GM18909 (cell line): ENCODE data around the gene SPINK4.

ENCODE experiments used
- ATAC-seq: cut with Tn5 transposase; IDR thresholded peaks from one replicate; pipeline ENCODE4 v1.9.1; 2021; ENCODE audit warnings: mild to moderate bottlenecking; ENCODE audit not compliant: unreplicated experiment, poor library complexity

SPINK4 gene

GRCh38 chr9:33239921-33240320 is at the start of gene SPINK4:
TSS of gene SPINK4 (plus strand) at chr9:33240167. CDS start at chr9:33240209, 42 bp downstream.
- no peak for ATAC-seq

GRCh38 chr9:33192493-33193255 is 47.3 kb upstream of the SPINK4 start:
- no peak for ATAC-seq

GRCh38 chr9:33193818-33194217 is 46.1 kb upstream of the SPINK4 start:
- ATAC-seq = no peak

- no peak for ATAC-seq
These were observed 43.2 kb upstream of the SPINK4 start for GRCh38 chr9:33196736-33197135.

GRCh38 chr9:33197279-33198152 is 42.5 kb upstream of the SPINK4 start:
- no peak for ATAC-seq

- ATAC-seq = no peak
These were observed 41.8 kb upstream of the SPINK4 start for GRCh38 chr9:33198165-33198564.

- ATAC-seq = peak; percentile 55
These were observed 37.9 kb upstream of the SPINK4 start for GRCh38 chr9:33202018-33202417.

- peak; percentile 99 for ATAC-seq
These were observed 37.3 kb upstream of the SPINK4 start for GRCh38 chr9:33202552-33203201.

- no peak for ATAC-seq
These were observed 30.6 kb upstream of the SPINK4 start for GRCh38 chr9:33209394-33209793.

GRCh38 chr9:33210006-33210715 is 29.8 kb upstream of the SPINK4 start:
- no peak for ATAC-seq

GRCh38 chr9:33211695-33212393 is 28.1 kb upstream of the SPINK4 start:
- no peak for ATAC-seq

- no peak for ATAC-seq
These were observed 19.0 kb upstream of the SPINK4 start for GRCh38 chr9:33220681-33221567.

GRCh38 chr9:33221568-33221884 is 18.4 kb upstream of the SPINK4 start:
- ATAC-seq = no peak

- ATAC-seq = no peak
These were observed 17.9 kb upstream of the SPINK4 start for GRCh38 chr9:33222031-33222430.

GRCh38 chr9:33223696-33224095 is 16.3 kb upstream of the SPINK4 start:
- ATAC-seq = no peak

- peak; percentile 34 for ATAC-seq
These were observed 14.4 kb upstream of the SPINK4 start for GRCh38 chr9:33225319-33226147.

GRCh38 chr9:33227008-33227398 is 13.0 kb upstream of the SPINK4 start:
- peak; percentile 67 for ATAC-seq

- no peak for ATAC-seq
These were observed 12.2 kb upstream of the SPINK4 start for GRCh38 chr9:33227741-33228140.
